NOMO-1 (cell line): ENCODE results near the gene LOX.
"Not testable (repeated sequence)": the region's sequence is repeated elsewhere in the genome, so short reads cannot be mapped to it uniquely, and the experiment has no call there.

Source experiments
- DNase-seq, 2 experiments: peaks; one replicate each; lab custom pipeline; 2025; ENCODE audit not compliant: unreplicated experiment in 2 of 2; lab: John Stamatoyannopoulos, UW

The LOX gene

DNA sequence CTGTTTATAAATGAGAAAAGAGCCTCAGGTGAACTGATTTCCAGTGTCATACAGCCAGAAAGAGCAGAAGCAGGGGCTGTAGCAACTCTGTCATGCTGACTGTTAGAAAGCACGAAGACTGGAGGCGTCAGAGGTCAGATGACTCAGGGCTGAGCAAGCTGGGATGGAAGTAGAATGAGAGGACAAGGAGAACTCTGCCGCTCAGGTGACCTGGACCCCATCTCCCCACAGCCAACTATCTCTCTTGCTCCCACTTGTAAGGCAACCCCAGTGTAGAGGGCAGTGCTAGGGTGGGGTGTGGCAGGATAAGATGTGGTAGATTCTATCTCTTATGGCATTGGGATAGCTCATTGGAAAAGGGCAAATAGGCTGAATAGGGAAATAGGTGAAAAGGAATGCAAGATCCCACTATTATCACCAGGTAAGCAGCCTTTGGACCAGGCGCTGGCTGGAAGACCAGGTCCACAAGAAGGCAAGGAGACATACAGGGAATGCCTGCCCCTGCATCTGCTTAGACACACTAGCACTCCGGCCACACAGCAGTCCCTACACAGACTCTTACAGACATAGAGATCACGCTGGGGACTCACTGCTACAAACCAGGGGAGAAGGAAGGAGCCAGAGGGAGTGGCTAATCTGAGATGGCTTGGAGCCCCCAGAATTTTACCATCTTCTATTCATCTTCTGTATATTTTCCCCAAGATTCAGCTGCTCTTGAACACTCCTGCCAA lies 21.2 kb upstream of the LOX start:
- no peak for DNase-seq

- DNase-seq: no peak
These were observed 19.3 kb upstream of the LOX start for GRCh38 chr5:122097391-122097790.

- DNase-seq: no peak
These were observed 17.1 kb upstream of the LOX start for GRCh38 chr5:122095158-122095557.

GRCh38 chr5:122094251-122094650 lies 16.2 kb upstream of the LOX start:
- DNase-seq: not testable (repeated sequence)

- no peak for DNase-seq
These were observed 15.5 kb upstream of the LOX start for GRCh38 chr5:122093415-122094180.

DNA sequence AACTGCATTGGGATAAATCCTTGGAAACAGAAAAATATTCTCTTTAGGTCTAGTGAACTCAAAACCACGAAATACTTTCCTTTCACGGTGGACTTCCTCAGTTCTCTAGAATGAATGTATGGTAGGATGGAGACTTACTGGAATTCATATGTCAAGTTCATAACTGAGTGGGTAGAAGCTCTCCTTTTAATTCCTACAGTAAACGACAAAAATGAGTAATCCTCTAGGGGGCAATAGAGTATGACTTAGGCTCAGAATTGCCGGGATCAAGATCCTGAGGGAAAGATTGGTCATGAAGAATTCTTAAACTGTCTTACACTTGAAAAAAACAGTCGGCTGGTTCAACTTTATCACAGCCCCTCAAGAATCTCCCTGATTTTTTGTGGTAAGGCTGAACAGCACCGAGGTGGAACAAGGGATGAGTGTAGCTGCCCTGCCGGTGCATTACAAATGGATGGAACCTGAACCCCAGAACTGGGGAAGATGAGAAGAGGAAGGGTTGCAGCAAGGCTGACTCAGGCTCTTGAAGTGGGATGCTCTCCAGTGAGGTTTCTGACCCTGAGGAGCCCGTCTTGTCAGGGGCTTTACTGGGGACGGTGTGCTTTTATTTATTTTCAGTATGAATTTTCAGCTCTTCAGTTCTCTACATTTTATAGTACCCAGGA lies 14.0 kb upstream of the LOX start:
- DNase-seq: no peak

DNA sequence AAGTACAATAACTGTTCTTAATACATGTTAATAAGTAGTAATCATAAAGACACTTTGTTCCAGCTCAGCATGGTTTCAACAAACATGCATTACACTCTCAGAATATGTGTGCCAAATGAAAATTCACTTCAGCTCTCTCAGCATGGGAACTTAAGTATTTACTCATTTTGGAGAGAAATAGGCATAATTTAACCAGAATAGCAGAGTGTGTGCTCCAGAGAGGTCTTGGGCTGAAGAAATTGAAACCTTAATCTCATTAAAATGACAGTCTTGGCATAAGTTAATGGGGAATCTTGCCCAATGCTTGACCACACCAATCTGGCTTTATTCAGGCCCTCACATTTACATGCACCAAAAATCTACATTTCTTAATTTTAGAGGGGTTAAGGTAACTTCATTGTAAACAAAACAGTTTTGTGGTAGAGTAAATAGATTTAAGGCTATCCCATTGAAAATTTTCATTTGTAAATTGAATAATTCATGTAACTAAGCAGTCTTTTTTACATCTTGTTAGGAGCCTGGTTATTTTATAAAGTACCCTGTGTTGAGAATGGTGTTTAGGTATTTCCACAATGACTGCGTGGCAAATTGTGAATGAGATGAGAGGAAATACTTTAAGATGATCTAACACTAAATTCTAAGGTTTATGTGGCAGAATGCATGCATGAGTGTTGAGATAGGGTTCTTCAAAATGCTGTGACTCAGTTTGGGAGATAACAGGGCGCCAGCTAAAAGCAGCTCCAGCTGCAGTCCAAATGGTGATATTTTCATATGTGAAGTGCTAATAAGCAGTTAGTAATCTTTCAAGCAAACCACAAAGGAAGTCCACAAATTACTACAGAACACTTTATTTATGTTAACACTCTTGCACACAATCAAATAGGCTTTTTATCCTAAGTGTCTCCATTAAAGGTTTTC lies 11.3 kb upstream of the LOX start:
- DNase-seq: no peak

DNA sequence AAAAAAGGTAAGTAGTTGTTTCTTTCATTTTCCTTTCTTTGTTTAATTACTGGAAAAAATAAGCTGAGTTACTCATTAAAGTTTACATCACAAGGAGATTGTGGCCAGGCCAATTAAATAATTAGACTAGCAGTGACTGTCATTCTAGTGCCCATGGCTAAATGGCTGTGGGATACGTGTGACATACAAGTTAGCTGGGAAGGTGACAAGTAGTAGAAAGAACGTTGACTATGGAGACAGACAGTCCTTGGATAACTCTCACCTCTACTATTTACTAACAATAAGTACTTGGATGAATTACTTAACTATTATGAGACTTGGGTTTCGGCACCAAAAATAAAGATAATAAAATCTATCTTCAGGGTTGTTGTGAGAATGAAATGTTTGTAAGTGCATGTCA lies 7.0 kb upstream of the LOX start:
- no peak for DNase-seq

GRCh38 chr5:122083535-122083934 lies 5.5 kb upstream of the LOX start:
- DNase-seq: no peak

- no peak for DNase-seq
These were observed 3.5 kb upstream of the LOX start for GRCh38 chr5:122081541-122081940.

GRCh38 chr5:122077366-122078115 lies 518 bp downstream of the LOX start:
- no peak for DNase-seq

GRCh38 chr5:122076669-122077365 lies 1.2 kb downstream of the LOX start:
- peak in 1 of 2 experiments; percentile 10 for DNase-seq

- no peak for DNase-seq
These were observed 2.0 kb downstream of the LOX start for GRCh38 chr5:122076050-122076461.

GRCh38 chr5:122073864-122074263 lies 4.2 kb downstream of the LOX start:
- no peak for DNase-seq

GRCh38 chr5:122073018-122073417 lies 5.0 kb downstream of the LOX start:
- no peak for DNase-seq

DNA sequence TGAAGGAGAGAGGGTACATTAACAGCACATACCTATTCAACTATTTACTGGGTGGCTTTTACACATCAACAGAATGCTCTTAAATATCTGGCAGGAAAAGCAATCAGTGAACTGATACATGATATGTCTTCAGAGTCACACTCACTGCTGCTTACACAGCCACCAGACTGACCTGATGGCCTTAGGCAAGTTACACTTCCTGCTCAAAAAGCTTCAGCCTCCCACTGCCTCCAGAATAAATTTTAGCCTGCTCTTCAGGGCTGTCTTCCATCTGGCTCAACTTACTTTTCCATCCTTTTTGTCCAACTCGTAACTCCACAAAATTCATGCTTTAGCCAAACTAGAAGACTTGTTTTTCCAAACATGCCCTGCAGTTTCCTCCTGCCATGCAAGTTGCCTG lies 10.7 kb downstream of the LOX start:
- no peak for DNase-seq

GRCh38 chr5:122064992-122065391 lies 13.1 kb downstream of the LOX start:
- no peak for DNase-seq

- no peak for DNase-seq
These were observed 14.2 kb downstream of the LOX start for GRCh38 chr5:122063836-122064235.

DNA sequence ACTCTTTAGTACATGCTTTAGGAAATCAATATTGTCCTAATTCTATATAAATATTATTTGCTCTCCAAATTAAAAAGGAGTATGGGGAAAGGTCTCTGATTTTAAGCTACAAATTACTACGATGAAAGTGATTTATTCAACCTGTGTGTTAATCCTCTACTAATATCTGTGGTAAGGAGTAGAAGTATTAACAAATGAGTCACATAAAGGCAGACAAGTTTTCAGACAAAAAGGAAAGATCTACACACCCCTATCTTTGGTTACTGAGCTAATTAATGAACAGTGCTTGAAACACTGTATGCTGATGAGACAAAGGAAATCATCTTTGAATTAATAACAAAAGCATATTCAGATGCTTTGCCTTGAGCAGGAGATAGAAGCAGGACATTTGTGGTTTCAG lies 15.9 kb downstream of the LOX start:
- DNase-seq: no peak
